CD1c-positive myeloid dendritic cell (primary cell): ENCODE measurements around the gene NDUFA5.
"Not testable (repeated sequence)": the region's sequence is repeated elsewhere in the genome, so short reads cannot be mapped to it uniquely, and the experiment has no call there.

Experiments used
- DNase-seq: peaks from one replicate; pipeline ENCODE4 v3.0.0-alpha.2; 2016; ENCODE audit errors: extremely low spot score

NDUFA5 gene

GRCh38 chr7:123557016-123557397 lies 611 bp downstream of the NDUFA5 start:
- no peak for DNase-seq

- DNase-seq, result no peak
Measured at GRCh38 chr7:123555484-123555883, 2.1 kb downstream of the NDUFA5 start.

DNA sequence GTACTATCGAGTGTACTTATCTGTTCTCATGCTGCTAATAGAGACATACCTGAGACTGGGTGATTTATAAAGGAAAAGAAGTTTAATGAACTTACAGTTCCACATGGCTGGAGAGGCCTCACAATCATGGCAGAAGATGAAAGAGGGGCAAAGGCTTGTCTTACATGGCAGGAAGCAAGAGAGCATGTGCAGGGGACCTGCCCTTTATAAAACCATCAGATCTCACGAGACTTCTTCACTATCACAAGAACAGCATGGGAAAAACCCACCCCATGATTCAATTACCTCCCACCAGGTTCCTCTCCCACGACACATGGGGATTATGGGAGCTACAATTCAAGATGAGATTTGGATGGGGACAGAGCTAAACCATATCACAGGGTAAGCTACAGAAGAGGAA lies 4.5 kb downstream of the NDUFA5 start:
- no peak for DNase-seq

- DNase-seq, result no peak
Measured at GRCh38 chr7:123552641-123553040, 5.0 kb downstream of the NDUFA5 start.

- DNase-seq, result not testable (repeated sequence)
Measured at GRCh38 chr7:123552134-123552533, 5.5 kb downstream of the NDUFA5 start.

GRCh38 chr7:123548406-123548805 lies 9.2 kb downstream of the NDUFA5 start:
- DNase-seq, result no peak

GRCh38 chr7:123539871-123540270 lies 17.7 kb downstream of the NDUFA5 start:
- DNase-seq, result no peak

DNA sequence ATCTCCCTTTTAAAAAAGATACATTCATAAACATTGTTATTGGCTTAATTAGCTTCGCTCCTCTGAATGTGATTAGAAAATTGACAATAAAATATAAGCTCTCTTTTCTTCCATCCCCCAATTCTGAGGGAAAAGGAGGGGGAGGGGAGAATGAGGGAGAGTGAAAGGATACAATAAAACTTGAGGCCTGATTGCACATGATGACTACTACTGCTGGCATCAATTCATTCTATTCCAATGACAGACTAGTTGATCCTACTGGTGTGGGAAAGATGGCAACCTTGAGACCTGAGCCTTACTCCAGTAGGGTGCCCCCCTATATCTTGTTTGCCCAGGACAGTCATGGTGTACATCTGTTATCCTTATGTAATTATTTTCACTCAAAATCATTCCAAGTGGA lies 18.7 kb downstream of the NDUFA5 start:
- no peak for DNase-seq

GRCh38 chr7:123538189-123538714 lies 19.4 kb downstream of the NDUFA5 start:
- DNase-seq, result no peak

DNA sequence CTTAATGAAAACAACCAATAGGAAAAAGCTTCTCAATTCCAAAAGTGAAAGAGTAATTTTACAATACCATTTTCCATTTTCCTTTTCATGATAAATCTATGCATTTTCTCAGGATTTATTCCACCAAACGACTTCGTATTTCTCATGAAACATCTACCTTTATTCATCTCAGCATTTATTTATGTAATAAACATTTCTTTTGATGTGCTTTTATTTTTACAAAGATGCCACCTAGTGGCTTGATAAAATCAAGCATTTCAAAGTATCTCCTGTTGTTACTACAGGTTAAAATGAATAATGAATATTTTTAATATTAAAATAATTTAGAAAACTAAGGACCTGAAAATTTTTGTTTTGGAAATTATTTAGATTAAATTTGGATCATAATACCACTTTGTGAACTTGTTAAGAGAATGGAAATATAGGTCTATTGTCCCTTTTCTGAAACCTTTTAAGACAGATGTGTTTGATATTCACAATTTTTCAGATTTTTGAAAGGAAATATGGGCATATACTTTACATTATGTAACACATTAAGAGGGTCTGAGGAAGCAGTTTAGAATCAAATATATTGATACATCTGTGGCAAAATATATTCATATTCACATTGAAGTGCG lies 20.5 kb downstream of the NDUFA5 start:
- DNase-seq, result peak; percentile 49

GRCh38 chr7:123535517-123535916 lies 22.1 kb downstream of the NDUFA5 start:
- no peak for DNase-seq

DNA sequence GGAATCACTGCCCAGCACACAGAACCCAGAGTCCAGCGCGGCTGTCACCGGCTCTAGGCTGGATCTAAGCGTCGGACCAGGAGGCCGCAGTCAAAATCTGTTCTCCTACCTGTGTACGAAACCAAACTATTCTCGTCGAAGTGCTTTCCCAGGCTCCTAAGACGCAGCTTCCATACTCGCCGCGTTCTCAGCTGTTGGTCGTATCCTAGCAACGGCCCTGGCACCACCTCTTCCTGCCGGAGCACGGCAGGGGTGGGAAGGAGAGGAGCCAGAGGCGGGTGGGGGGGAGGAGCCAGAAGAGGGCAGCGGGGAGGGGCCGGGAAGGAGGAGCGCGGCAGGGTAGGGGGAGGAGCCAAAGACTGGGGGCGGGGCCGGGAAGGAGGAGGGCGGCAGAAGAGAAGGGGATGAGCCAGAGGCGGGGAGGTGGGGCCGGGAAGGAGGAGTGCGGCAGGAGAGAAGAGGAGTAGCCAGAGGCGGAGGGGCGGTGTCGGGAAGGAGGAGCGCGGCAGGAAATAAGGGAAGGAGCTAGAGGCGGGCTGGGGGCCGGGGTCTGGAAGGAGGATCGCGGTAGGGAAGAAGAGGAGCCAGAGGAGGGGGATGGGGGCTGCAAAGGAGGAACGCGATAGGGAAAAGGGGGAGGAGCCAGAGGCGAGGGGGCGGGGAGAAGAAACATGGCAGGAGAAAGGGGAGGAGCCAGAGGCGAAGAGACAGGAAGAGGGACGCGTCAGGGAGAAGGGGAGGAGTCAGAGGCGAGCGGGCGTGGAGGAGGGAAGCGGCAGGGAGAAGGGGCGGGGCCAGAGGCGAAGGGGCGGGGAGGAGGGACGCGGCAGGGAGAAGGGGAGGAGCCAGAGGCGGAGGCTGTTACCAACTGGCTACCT lies 23.0 kb downstream of the NDUFA5 start, which contains the start of gene IQUB:
Gene IQUB (minus strand): TSS at position 213 of the 878 bp plus-strand sequence. CDS start 22,255 bp downstream, outside the sequence.
- peak; percentile 97 for DNase-seq

DNA sequence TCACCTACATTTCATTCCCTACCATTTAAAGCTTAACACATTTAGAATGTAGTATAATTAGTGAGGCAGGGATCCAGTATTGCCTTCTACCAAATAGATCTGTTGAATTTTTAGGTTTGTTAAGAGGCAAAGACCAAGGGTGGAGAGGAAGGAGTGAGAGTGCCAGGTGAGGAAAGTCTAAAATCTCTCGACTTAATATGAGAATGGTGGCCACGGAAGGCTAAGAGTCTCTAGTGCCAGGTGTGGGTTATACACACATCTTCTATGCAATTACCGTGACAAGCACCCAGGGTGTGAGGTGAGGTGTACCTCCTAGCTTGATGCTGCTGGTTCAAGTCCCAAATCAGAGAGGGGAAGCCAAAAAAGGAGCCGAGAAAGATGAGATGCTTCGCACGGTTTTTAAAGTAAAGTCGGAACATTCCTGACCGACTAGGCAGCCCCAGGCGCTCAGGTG lies 23.7 kb downstream of the NDUFA5 start:
- DNase-seq, result peak; percentile 17

DNA sequence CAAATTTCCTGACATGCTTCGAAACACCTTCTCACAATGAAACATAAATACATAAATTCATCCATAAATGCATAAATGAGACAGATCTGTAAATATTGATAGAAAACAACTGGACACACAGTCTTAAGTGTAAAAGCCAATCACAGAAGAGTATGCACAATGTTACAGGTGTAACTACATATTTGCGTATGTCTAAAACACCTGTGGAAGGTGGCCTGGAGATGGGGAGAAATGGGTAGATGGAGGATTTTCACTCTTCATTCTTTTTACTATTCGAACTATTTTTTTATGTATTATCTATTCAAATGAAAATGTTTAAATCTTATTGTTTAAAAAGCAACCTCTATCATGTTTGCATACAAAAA lies 24.1 kb downstream of the NDUFA5 start:
- DNase-seq, result no peak

GRCh38 chr7:123532788-123533552 lies 24.6 kb downstream of the NDUFA5 start:
- DNase-seq, result peak; percentile 10

DNA sequence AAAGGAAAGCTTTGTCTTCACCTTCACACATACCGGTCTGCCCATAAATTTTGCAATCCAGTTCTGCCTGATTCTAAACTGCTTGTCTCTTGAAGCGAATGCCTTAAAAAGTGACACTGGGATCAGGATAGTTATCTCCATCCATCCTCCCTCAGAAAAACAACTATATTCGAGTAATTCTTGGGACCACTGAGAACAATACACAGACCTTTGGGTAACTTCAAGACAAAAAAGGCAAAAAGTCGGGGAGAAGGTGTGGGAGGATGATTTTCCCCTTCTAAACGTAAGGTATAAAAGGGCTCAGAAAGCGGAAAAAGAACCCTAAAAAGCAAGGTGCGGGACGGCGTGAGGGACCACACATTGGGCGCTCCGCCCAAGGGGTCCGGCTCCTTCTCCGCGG lies 25.3 kb downstream of the NDUFA5 start:
- DNase-seq, result not testable (repeated sequence)

DNA sequence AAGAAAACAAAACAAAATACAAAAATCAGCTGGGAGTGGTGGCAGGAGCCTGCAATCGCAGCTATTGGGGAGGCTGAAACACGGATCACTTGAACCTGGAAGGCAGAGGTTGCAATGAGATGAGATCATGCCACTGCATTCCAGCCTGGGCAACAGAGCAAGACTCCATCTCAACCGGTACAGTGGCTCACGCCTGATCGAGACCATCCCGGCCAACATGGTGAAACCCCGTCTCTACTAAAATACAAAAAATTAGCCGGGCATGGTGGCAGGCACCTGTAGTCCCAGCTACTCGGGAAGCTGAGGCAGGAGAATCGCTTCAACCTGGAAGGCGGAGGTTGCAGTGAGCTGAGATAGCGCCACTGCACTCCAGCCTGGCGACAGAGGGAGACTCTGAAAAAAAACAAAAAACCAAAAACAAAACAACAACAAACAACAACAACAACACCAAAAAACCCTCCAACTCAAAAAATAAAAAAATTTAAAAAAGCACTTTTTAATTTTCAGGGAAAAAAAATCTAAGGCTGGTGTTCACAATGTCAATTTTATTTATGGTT lies 27.5 kb downstream of the NDUFA5 start:
- DNase-seq, result not testable (repeated sequence)

DNA sequence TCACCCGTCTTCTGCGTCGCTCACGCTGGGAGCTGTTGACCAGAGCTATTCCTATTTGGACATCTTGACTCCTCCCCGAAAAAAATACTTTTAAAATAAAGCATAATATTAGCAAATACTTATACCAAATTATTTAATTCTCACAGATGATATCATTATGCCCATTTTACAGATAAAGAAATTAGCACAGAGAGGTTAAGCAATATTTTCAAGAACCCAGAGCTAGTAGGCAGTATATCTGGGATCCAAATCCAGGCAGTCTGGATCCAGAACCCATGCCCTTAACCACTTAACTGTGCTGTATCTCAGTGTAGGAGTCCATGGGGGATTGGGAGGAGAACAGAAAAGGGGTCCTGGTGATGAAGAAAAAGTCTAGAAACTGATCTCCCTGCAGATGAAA lies 29.4 kb downstream of the NDUFA5 start:
- DNase-seq, result no peak

GRCh38 chr7:123527712-123528225 lies 29.8 kb downstream of the NDUFA5 start:
- not testable (repeated sequence) for DNase-seq

GRCh38 chr7:123526533-123526932 lies 31.1 kb downstream of the NDUFA5 start:
- DNase-seq, result not testable (repeated sequence)

- DNase-seq, result no peak
Measured at GRCh38 chr7:123522066-123522465, 35.6 kb downstream of the NDUFA5 start.
